OCI-M1 (cell line): Measurements from ENCODE around the gene STK32C.

Experiments
- DNase-seq: peaks from one replicate; lab custom pipeline; 2025; lab: John Stamatoyannopoulos, UW

The STK32C gene

DNA sequence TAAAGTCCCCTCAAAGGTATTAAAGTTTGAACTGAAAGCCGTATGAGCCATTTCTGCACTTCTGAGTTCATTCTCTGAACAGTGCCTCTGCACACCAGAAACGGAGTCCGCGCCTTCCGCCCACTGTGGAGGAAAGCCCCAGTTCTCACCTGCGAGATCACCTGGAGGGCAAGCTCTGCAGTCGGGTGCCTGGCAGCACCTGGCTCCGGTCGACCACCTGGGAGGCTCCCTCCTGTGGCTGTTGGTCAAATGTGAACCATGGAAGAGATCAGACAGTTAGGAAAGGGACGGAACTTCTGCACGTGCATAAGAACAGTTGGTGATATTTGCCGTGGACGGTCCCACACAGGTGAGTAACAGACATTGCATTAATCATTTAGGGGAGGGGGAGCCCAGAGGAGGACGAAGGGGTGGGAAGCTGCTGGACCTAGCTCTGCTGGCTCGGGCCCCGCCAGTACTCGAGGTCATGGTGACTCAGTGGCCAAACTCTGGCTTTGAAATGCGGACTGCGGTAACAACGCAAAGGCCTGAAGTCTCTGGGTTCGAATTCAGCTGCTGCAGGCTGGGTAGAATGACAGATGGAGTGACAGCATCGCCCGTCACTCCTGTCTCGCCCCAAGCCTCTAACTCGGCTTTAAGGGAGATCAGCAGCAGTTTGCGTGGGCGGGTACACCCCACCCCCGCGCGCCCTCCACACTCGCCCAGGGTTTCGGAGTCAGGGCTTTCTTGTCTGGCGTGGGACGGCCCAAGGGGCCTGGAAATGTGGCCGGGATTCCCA lies 122.7 kb downstream of the STK32C start:
- no peak for DNase-seq

DNA sequence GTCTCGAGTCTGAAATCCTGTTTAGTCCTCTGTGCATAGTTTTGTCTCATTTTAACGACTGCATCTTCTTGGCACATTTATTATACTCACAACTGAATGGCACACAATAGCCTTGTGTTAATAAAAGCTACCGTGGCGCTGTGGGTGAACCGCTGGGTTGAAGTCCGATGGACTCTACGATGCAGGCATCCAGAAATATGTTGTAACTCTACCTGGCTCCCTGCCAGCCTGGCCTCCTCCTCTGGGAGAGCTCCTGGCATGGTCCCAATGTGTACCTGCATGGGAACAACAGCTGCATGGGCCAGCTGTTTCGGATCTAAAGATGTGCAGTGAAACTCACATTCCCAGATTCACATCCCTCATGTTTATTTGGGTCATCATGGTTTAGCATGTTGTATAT lies 124.7 kb downstream of the STK32C start:
- no peak for DNase-seq

DNA sequence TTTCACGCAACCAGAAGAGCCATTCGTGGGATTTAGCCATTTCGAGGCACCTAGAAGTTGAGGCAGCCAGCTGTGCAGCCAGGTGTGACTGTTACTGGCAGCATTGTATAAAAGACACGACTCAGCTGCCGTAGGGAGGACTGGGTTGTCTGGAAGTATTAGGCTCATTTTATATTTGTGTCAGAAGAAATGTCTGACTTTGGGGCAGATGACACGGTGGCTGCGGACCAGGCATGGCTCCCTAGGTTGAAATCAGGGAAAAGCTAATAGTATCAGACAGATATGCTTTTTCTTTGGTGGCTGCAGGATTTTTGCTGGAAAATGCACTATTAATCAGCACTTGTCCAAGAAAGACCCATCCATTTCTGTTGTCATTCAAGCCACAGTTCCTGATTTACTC lies 125.2 kb downstream of the STK32C start:
- no peak for DNase-seq

DNA sequence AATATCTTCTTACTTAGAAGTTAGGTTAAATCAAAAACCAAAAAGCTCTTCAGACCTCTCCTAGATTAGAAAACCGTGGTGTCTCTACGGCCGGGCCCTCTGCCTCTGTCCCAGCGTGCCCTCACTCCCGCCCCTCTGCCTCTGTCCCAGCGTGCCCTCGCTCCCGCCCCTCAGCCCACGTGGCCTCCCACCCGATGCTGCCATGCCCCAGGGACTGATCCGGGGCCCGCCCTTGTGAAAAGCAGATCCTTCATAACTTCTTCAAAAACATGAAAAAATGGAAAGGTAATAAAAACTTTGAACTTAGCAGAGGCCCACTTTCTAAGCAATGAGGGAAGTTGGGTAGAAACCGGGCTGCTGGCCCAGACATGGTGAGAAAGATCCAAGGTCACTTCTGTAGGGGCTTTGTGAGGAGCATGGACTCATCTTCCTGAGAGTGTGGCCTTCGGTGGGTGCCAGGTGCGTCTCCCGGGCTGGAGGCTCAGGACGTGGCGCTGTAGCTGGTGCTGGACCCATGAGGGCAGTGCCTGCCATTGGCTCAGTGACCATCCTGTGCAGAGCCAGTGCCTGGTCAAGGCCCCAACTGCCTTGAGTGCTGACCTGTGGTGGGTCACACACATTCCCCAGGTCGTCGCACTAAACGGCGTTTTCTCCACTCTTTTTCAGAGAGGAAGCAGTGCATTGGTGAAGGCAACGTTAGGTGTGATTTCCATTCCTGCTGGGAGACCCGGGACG lies 125.9 kb downstream of the STK32C start:
- no peak for DNase-seq

DNA sequence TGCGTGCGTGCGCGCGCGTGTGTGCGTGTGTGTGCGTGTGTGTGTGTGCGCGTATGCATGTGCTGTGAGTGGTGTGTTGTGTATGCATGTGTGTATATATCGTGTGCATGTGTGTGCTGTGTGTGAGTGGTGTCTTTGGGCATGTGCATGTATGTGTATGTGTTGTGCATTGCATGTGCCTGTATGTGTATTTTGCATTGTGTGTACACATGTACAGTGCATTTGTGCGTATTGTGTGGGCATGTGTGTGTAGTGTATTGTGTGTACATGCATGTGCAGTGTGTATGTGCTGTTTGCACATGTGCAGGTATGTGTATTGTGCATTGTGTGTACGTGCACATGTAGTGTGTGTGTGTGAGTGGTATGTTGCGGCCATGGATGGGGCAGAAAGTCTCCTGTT lies 127.0 kb downstream of the STK32C start:
- no peak for DNase-seq

DNA sequence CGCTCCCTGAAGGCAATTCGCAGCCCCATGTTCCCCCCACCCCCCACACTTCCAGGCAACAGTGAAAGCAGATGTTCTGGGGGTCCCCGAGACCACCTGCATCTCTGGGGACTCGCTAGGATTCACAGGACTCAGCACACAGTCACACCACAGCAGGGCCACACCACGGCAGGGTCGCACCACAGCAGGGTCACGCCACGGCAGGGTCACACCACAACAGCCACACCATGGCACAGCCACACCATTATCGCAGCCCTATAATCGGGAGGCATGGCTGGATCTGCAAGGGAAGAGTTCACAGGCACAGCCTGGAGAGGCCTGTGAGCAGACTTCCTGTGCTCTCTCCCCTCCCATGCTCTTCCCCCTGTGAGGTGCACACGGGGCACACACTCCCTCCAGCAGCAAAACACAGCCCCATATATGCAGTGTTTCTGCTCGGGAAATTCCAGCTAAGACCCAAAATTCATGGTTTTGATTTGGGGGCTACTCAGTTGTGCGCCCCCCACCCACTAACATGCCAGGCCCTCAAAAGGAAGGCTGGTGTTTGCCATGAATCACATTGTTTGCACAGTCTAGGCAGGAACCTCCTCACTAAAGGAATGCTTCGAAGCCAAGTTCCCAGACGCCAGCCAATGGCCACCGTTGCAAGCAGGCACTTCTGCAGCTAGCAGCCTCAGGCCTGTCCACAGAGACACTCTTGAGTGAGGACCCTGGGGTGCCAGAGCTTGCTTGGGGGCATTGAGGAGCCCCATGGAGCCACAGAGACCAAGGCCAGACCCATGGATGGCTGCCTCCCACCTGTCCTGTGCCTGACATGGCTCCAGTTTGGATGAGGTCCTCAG lies 128.0 kb downstream of the STK32C start:
- DNase-seq: no peak

DNA sequence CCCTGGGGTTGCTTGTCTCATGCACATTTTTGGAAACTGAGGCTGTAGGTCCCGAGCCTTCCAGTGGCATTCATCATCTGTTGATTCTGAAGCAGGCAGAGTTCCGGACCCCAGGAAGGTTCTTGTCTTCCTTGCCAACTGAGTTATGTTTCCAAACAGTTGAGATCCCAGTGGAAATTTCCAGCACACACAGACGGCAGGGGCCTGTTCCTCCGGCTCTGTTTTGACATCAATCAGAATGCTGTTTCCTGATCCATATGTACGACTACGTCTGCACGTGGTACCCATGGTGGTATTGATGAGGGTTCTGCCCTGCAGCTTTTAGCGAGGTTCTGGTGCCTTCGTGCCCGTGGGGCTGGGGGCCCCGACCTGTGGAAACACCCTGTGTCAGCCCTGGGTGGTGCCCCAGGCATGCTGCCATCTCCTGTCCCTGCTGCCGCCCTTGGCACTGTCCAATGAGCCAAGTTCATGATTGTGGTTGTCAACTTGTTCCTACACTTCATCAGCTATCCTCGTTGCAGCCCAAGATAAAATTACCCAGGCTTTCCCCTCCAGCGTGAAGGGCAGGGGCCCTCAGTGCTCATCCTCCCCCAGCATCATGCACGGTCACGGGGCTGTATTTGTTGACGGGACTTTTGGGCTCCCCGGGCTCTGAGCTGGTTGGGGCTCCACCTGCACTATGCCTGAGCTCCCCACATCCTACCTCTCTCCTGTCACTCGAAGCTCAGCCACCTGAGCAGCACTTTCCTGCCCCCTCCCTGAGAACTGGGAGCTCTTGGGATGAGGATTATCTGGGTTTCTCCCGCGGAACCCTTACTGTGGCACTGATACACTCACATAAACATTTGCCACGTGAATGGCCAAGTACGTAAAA lies 128.8 kb downstream of the STK32C start:
- no peak for DNase-seq

DNA sequence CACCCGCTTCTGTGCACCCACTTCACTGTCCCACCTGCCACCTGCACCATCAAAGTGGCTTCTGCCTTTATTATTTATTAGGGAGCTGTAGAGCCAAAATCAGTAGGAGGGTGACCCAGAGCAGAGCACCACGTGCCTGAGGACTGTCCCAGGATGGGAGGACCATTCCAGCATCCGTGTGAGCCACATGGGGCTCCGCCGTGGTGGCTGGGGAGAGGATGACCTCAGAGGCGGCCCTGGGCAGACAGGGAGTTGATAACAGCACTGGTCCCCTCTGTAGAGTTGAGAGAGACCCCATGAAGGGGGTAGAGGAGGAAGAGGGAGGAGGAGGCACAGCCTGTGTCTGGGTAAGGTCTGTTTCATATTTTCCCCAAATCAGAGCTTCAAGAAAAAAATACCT lies 129.7 kb downstream of the STK32C start:
- DNase-seq: no peak

DNA sequence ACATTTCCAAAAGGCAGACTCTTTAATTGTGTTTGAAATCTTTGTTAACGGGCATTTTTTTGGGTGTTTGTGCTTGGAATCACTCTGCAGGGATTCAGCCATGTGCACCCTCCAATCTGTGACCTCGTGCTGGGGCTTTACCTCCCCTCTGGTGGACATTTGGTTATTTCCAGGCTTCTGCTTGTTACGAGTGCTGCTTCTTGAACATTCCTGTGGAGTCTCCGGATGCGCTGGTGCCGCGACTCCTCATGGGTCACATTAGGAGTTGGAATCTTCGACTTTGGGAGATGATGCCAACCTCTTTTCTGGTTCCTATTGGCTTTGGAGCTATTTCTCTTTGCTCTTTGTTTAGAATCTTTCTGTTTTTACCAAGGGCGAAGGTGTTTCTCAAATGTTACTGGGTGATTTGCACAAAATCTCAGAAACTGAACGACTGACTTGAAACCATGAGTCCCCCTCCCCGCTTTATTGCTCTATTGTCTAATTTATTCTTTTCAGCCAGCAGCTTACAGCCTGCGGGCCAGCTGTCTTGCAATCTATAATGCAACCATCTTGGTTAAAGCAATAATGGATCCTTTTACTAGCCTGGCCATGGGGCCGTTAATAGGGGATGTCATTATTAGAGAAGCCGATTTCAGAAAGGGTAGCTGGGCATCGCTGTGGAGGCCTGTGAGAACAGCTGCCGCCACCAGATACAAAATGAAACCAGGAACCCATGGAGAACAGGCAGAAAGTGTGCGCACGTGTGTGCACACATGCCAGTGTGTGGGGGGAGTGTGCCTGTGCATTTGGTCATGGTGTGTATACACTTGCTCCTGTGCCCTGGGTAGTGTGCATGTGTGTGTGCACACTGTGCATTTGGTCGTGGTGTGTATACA lies 130.9 kb downstream of the STK32C start:
- DNase-seq: no peak

DNA sequence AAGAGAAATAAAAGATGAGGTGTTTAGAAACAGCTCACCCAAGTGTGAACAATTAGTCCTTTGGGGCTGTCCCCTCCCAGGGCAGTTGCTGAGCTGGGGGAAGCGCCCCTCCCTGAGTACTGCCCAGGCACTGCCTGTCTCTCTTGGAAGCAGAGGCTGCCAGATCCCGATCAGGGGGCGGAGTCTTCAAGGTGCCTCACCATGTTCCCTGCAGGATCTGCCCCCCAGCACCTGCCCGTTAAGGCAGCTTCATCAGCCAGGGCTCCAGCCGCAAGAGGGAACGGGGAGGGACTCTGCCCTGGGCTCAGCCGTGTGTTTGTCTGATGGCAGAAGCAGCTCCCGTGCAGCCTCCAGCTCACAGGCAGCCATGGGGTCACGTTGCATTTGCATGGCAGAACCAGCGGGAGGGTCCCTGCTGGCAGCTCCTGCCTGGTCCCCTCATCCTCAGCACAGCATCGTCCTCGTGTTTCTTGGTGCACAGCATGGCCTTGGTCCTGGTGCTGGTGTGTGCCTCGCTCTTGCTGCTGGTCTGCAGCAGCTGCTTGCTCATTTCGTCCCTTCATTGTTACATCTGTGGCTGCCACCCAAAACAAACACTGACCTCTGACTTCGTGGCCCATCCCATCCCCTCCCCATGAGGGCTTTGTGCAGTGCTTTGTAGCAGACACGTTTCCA lies 131.7 kb downstream of the STK32C start:
- no peak for DNase-seq

DNA sequence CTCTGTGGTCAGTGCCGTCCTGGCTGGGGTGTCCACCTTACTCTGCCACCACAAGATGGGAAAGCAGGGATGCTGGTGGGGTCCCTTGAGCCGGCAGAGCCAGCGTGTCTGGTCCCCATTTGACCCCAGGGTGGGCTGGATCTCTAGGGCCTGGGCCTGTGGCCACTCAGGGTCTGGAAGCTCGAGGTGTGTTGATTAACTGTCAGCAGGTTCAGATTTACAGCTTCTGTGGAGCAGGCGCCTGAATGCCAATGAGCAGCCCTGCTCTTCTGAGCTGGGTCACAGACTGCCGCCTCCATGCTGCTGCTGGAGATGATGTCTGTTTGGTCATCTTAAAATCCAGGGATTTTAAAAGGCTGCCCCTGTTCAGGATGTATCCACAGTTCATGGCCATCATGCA lies 132.3 kb downstream of the STK32C start:
- DNase-seq: no peak

DNA sequence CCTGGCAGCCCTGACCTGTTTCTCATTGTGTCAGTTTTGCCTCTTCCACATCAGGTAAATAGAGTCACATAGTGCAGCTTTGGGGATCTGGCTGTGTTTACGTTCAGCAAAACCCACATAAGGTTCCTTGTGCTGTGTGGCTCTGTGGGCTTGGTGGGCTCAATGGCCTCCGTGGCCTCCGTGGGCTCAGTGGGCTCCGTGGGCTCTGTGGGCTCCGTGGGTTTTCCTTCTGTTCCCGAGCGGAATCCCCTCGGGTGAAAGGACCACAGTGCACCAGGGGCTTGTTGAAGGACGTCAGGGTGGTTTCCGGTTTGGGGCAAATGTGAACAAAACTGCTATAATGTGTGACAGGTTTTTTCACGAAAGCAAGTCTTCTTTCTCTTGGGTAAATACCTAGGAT lies 133.5 kb downstream of the STK32C start:
- no peak for DNase-seq

DNA sequence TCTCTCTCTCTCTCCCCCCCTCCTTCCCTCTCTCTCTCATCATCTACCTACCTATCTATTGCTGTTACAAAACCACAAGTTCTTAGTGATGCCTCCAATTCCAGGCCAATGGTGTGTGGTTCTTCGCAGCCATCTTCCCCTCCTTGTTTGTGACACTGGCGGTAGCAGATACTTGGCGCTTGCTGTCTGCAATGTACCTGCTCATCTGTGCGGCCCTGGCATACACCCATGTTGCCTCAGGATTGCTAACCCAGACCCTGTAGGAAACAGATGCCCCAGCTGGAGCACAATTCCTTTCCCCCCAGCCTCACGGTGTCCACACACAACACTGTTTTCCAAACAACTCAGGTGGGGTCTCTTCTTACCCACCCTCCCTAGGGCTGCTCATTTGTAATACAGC lies 134.6 kb downstream of the STK32C start:
- no peak for DNase-seq

DNA sequence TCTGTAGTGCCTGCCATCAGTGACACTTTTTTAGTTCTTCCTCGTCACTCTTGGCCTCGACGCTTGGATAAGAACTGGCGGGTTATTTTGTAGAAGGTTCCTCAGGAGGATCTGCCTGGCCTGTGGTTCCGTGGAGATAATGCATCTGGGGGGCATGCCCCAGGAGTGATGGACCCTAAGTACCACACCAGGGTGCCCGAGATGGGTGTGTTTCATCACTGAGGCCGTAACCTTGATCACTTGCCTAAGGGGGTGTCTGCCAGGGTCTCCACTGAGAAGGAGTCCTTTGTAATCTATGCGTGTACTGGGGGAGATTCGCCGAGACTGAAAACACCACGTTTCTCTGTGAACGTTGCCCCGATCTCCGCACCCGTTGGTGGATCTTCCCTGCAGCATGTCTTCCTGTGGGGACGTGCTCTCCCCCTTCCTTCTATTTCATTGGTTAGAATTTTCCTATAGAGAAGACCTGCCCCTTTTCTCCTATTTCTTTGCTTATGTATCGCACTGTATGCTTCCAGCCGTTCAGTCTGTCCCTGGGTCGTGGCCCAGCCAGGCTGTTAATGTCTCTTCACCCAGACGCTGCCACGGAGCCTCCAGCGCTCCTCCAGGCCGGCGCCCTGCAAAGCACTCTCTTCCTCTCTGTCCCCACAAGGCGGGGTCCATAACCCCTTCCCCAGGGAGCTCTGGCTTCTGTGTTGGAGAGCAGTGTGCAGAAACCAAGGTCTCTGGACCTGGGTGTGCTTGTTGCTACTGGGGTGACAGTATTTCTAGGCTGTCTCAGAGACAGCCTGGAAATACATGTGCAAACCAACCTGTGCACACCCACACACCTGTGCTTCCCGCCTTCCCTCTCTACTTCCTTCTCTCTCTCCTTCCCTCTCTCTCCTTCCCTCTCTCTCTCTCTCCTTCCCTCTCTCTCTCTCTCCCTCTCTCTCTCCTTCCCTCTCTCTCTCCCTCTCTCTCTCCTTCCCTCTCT lies 135.4 kb downstream of the STK32C start:
- no peak for DNase-seq

DNA sequence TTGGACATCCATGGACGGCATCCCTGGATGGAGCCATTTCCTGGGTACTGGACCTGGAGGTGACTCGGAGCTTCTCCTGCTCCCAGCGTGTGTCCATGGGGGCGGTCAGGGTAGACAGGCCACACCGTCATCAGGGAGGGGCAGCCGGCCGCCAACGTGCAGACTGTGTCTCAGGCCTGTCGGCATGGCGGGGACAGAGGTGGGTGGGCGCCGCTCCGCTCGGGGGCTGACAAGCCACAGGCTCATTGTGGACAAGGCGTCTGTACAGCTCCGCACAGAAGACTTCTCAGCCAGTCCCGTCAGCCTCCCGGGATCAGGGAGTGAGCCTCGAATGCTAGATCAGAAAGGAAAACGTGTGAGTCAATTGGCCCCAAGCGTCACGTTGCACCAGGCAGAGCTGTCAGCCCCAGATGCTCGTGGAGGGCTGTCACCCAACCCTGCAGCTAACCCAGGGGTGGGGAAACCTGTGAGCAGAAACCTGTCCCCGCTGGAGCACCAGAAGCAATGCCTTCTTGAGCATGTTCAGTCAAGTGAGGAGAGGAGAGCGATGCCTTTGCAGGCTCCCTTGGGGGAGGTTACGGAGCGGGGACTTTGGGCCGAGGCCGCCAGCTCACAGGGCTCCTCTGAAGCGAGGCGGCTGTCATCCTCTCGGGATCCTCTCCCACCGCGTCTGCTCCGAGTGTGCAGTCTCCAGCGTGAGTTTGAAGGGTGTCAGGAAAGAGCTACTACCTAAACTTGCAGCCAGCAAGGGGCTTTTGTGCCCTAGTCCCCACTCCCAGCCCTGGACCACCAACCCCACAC lies 137.0 kb downstream of the STK32C start:
- no peak for DNase-seq

DNA sequence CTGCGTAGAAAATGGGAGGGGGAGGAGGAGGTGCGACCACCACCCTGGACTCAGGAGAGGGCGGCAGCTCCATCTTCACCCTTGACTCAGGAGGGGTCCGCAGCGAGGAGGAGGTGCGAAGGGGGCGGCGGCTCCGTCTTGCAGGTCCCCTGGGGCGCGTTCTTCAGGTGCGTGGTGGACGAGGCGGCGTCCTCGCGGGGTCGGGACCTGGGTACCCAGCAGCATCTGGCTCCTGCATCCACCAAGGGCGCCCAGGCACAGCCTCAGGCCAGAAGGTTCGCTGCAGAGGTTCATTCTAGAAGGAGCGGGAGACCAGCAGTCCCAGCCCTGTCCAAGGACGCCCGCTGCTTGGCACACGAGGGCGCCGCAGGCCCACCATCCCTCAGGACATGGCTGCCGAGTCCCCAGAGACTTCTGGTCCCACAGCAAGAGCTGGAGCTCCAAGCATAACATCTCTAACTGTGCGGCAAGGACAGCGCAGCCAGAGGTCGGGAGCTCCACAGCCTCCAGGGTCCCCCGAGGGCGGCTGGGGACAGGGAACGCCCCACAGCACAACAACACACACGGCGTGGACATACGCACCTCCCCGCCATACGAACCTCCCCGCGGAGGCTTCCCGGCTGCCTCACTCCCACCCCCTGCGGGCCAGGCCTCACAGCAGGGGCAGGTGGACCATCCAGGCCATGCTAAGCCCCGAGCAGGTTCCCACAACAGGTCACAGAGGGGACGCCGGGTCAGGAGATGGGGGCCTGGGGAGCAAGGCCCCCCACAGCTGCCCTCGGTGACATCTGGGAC lies 137.8 kb downstream of the STK32C start:
- no peak for DNase-seq

DNA sequence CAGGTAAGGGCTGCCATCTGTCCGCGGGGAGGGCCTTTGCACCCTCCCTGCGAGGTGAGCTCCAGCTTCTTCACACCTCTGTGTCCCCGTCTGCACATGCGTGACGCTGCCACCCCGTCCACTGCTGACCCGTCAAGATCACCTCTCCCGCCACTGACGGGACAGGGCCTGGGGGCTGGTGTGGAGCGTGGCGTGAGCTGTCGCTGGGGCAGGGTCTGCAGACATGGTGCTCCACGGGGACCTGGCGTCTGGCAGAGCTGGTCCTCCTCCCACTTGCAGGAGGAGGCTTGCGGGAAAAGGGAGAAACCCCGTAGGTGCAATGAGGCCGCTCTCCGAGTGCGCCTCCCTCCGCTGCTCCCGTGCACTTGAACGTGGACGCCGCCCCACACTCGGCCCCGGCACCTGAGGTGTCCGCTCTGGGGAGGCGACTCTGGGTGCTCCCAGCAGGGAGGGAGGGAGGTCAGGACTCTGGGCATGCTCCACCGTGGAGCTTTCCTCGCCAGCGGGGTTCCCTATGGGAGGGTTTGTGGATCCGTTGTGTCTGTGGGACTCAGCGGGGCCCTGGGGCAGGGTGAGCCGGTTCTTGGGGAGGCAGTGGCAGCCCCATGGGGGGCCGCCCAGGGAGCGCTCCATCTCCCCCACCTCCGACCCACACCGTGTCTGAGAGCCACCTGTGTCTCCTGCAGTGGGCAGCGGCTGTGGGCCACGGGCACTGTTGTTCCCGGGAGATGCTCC lies 138.6 kb downstream of the STK32C start:
- no peak for DNase-seq
